NCI-H1436 (cell line): ENCODE data around the gene NPC1L1.
"Not testable (repeated sequence)": the region's sequence is repeated elsewhere in the genome, so short reads cannot be mapped to it uniquely, and the experiment has no call there.

Source experiments
- DNase-seq: peaks from one replicate; lab custom pipeline; 2025; lab: John Stamatoyannopoulos, UW

Gene NPC1L1

GRCh38 chr7:44564606-44565005 lies 23.5 kb upstream of the NPC1L1 start:
- DNase-seq, result no peak

GRCh38 chr7:44563171-44563679 lies 22.1 kb upstream of the NPC1L1 start:
- DNase-seq, result no peak

GRCh38 chr7:44562622-44562962 lies 21.5 kb upstream of the NPC1L1 start:
- not testable (repeated sequence) for DNase-seq

GRCh38 chr7:44561962-44562621 lies 21.0 kb upstream of the NPC1L1 start:
- no peak for DNase-seq

GRCh38 chr7:44561481-44561880 lies 20.4 kb upstream of the NPC1L1 start:
- no peak for DNase-seq

- no peak for DNase-seq
These were observed 18.4 kb upstream of the NPC1L1 start for GRCh38 chr7:44559485-44559884.

- DNase-seq, result no peak
These were observed 16.4 kb upstream of the NPC1L1 start for GRCh38 chr7:44557485-44557884.

GRCh38 chr7:44555350-44555749 lies 14.2 kb upstream of the NPC1L1 start:
- no peak for DNase-seq

- DNase-seq, result not testable (repeated sequence)
These were observed 11.4 kb upstream of the NPC1L1 start for GRCh38 chr7:44552473-44553005.

GRCh38 chr7:44549457-44549856 lies 8.3 kb upstream of the NPC1L1 start:
- no peak for DNase-seq

GRCh38 chr7:44548893-44549292 lies 7.8 kb upstream of the NPC1L1 start:
- DNase-seq, result no peak

- DNase-seq, result no peak
These were observed 6.6 kb upstream of the NPC1L1 start for GRCh38 chr7:44547536-44548231.

- no peak for DNase-seq
These were observed 913 bp upstream of the NPC1L1 start for GRCh38 chr7:44541876-44542610.

GRCh38 chr7:44540592-44541027 lies 520 bp downstream of the NPC1L1 start:
- DNase-seq, result no peak

GRCh38 chr7:44539669-44540506 lies 1.2 kb downstream of the NPC1L1 start:
- no peak for DNase-seq

GRCh38 chr7:44538798-44539668 lies 2.1 kb downstream of the NPC1L1 start:
- DNase-seq, result no peak

- no peak for DNase-seq
These were observed 2.9 kb downstream of the NPC1L1 start for GRCh38 chr7:44538093-44538797.

- no peak for DNase-seq
These were observed 3.7 kb downstream of the NPC1L1 start for GRCh38 chr7:44537442-44537841.

- no peak for DNase-seq
These were observed 5.0 kb downstream of the NPC1L1 start for GRCh38 chr7:44536090-44536489.
